TTC549 (cell line): ENCODE measurements around the gene PGGT1B.
A peak's percentile ranks its signal among the peaks of the same experiment; 100 is the strongest.

ENCODE experiments used
- FAIRE-seq: peaks from 2 replicates; lab custom pipeline; 2012; peaks lifted over from hg19 to GRCh38; lab: Jason Lieb, UNC

PGGT1B gene

GRCh38 chr5:115262321-115263077 is at the start of gene PGGT1B:
TSS of gene PGGT1B (minus strand) at chr5:115262877. CDS start at chr5:115262851, 26 bp downstream.
- no peak for FAIRE-seq

GRCh38 chr5:115309751-115310370 is 47.2 kb upstream of the PGGT1B start:
- FAIRE-seq: peak; percentile 90

- no peak for FAIRE-seq
Measured at GRCh38 chr5:115308815-115309214, 46.1 kb upstream of the PGGT1B start.

GRCh38 chr5:115306011-115306536 is 43.4 kb upstream of the PGGT1B start:
- no peak for FAIRE-seq

GRCh38 chr5:115304496-115304895 is 41.8 kb upstream of the PGGT1B start:
- no peak for FAIRE-seq

- no peak for FAIRE-seq
Measured at GRCh38 chr5:115298811-115299210, 36.1 kb upstream of the PGGT1B start.

- FAIRE-seq: no peak
Measured at GRCh38 chr5:115297031-115297430, 34.4 kb upstream of the PGGT1B start.

GRCh38 chr5:115296124-115297022 is 33.7 kb upstream of the PGGT1B start, which contains the start of gene CCDC112:
TSS of gene CCDC112 (minus strand) at chr5:115296654. CDS start at chr5:115296543, 111 bp downstream.
- FAIRE-seq: no peak

- no peak for FAIRE-seq
Measured at GRCh38 chr5:115295777-115296123, 33.1 kb upstream of the PGGT1B start.

- FAIRE-seq: no peak
Measured at GRCh38 chr5:115291397-115291796, 28.7 kb upstream of the PGGT1B start.

GRCh38 chr5:115289104-115289503 is 26.4 kb upstream of the PGGT1B start:
- no peak for FAIRE-seq

- no peak for FAIRE-seq
Measured at GRCh38 chr5:115284021-115284420, 21.3 kb upstream of the PGGT1B start.

GRCh38 chr5:115282131-115282530 is 19.5 kb upstream of the PGGT1B start:
- FAIRE-seq: no peak

GRCh38 chr5:115274584-115274983 is 11.9 kb upstream of the PGGT1B start:
- no peak for FAIRE-seq

- no peak for FAIRE-seq
Measured at GRCh38 chr5:115272297-115272958, 9.8 kb upstream of the PGGT1B start.

- no peak for FAIRE-seq
Measured at GRCh38 chr5:115271295-115272050, 8.8 kb upstream of the PGGT1B start.

- no peak for FAIRE-seq
Measured at GRCh38 chr5:115267617-115268016, 4.9 kb upstream of the PGGT1B start.

- no peak for FAIRE-seq
Measured at GRCh38 chr5:115265220-115265619, 2.5 kb upstream of the PGGT1B start.

- no peak for FAIRE-seq
Measured at GRCh38 chr5:115264786-115265185, 2.1 kb upstream of the PGGT1B start.

GRCh38 chr5:115263078-115263380 is 352 bp upstream of the PGGT1B start:
- FAIRE-seq: no peak

GRCh38 chr5:115262011-115262320 is 711 bp downstream of the PGGT1B start:
- no peak for FAIRE-seq

- FAIRE-seq: no peak
Measured at GRCh38 chr5:115260248-115260647, 2.4 kb downstream of the PGGT1B start.
